Activated CD4-positive, alpha-beta T cell treated with anti-CD3 and anti-CD28 coated beads, Interleukin-2, amount 50 U/mL, for 1 hour (primary cell): ENCODE results near the gene PHF10.
"Not testable (repeated sequence)": the region's sequence is repeated elsewhere in the genome, so short reads cannot be mapped to it uniquely, and the experiment has no call there.

Experiments
- DNase-seq: peaks from one replicate; pipeline ENCODE4 v3.0.0-alpha.2; 2020

Gene PHF10

GRCh38 chr6:169724494-169725124, at the start of gene PHF10:
TSS of gene PHF10 (minus strand) at chr6:169724500. CDS start at chr6:169723931, 569 bp downstream.
- peak; percentile 64 for DNase-seq

- no peak for DNase-seq
Measured at GRCh38 chr6:169766921-169767736, 42.8 kb upstream of the PHF10 start.

- DNase-seq: no peak
Measured at GRCh38 chr6:169766232-169766631, 41.9 kb upstream of the PHF10 start.

GRCh38 chr6:169765789-169766188, 41.5 kb upstream of the PHF10 start:
- not testable (repeated sequence) for DNase-seq

GRCh38 chr6:169763881-169764280, 39.6 kb upstream of the PHF10 start:
- no peak for DNase-seq

- DNase-seq: no peak
Measured at GRCh38 chr6:169763308-169763707, 39.0 kb upstream of the PHF10 start.

- no peak for DNase-seq
Measured at GRCh38 chr6:169755162-169755561, 30.9 kb upstream of the PHF10 start.

GRCh38 chr6:169752074-169752623, 27.8 kb upstream of the PHF10 start:
- no peak for DNase-seq

- peak; percentile 88 for DNase-seq
Measured at GRCh38 chr6:169751242-169752073, 27.2 kb upstream of the PHF10 start, which contains the start of the genes DYNLT2 and ERMARD. TSS of gene DYNLT2 (minus strand) at chr6:169751572. CDS start at chr6:169751458, 114 bp downstream. TSS of gene ERMARD (plus strand) at chr6:169751622. CDS start at chr6:169751658, 36 bp downstream.

GRCh38 chr6:169746556-169746955, 22.3 kb upstream of the PHF10 start:
- DNase-seq: no peak

- DNase-seq: no peak
Measured at GRCh38 chr6:169745405-169745804, 21.1 kb upstream of the PHF10 start.

- no peak for DNase-seq
Measured at GRCh38 chr6:169741344-169741743, 17.0 kb upstream of the PHF10 start.

- DNase-seq: no peak
Measured at GRCh38 chr6:169738976-169739529, 14.8 kb upstream of the PHF10 start.

- no peak for DNase-seq
Measured at GRCh38 chr6:169738204-169738975, 14.1 kb upstream of the PHF10 start.

GRCh38 chr6:169729961-169730360, 5.7 kb upstream of the PHF10 start:
- DNase-seq: no peak

GRCh38 chr6:169726963-169727362, 2.7 kb upstream of the PHF10 start:
- DNase-seq: no peak

GRCh38 chr6:169726049-169726400, 1.7 kb upstream of the PHF10 start:
- no peak for DNase-seq

- no peak for DNase-seq
Measured at GRCh38 chr6:169725125-169726048, 1.1 kb upstream of the PHF10 start.

- DNase-seq: peak; percentile 35
Measured at GRCh38 chr6:169723991-169724493, 258 bp downstream of the PHF10 start.

GRCh38 chr6:169723200-169723909, 945 bp downstream of the PHF10 start:
- peak; percentile 55 for DNase-seq
